Measurements from ENCODE around the gene HPGDS.

Gene HPGDS

GRCh38 chr4:94256144-94256783 lies 86.4 kb downstream of the HPGDS start:
- DNase-seq, result no peak

- no peak for DNase-seq
Measured at GRCh38 chr4:94253036-94253435, 89.6 kb downstream of the HPGDS start.

GRCh38 chr4:94251094-94251493 lies 91.5 kb downstream of the HPGDS start:
- DNase-seq, result no peak
